WTC11 (cell line): ENCODE results near the gene MAPT.

ENCODE experiments used
- ATF3 ChIP-seq: sonication (generic); formaldehyde crosslinking; conservative IDR thresholded peaks from 2 replicates; pipeline ENCODE4 v1.8.1; 2022; ENCODE audit warnings: mild to moderate bottlenecking, missing genetic modification reagents
- CREB1 ChIP-seq: sonication (generic); formaldehyde crosslinking; IDR thresholded peaks from 2 replicates; pipeline ENCODE4 v1.8.0; 2023; ENCODE audit warnings: mild to moderate bottlenecking, missing genetic modification reagents
- FOXK1 ChIP-seq: sonication (generic); formaldehyde crosslinking; IDR thresholded peaks from 2 replicates; pipeline ENCODE4 v1.8.0; 2022; ENCODE audit warnings: mild to moderate bottlenecking, moderate library complexity, missing genetic modification reagents
- NFATC4 ChIP-seq: fragments of 250-450 bp; sonication (Bioruptor Pico); IDR thresholded peaks from 2 replicates; pipeline ENCODE4 v1.9.0; 2021; ENCODE audit warnings: mild to moderate bottlenecking
- NR3C1 ChIP-seq: sonication (generic); formaldehyde crosslinking; conservative IDR thresholded peaks from 2 replicates; pipeline ENCODE4 v1.8.1; 2023; ENCODE audit warnings: low read depth, mild to moderate bottlenecking, missing genetic modification reagents
- USF2 ChIP-seq: sonication (generic); formaldehyde crosslinking; IDR thresholded peaks from 2 replicates; pipeline ENCODE4 v1.8.1; 2023; ENCODE audit warnings: mild to moderate bottlenecking, missing genetic modification reagents, moderate library complexity
- ZBTB21 ChIP-seq: sonication (generic); formaldehyde crosslinking; IDR thresholded peaks from 2 replicates; pipeline ENCODE4 v1.8.1; 2023; ENCODE audit warnings: mild to moderate bottlenecking, missing genetic modification reagents, borderline replicate concordance
- TF ChIP-seq, protein P1 (sequence below): fragments of 200-600 bp; IDR thresholded peaks from 2 replicates; pipeline ENCODE4 v1.8.0; 2022; ENCODE audit warnings: antibody characterized with exemption
- TF ChIP-seq, protein P2 (sequence below): sonication (generic); formaldehyde crosslinking; IDR thresholded peaks from 2 replicates; pipeline ENCODE4 v1.8.0; 2023; ENCODE audit warnings: mild to moderate bottlenecking, missing genetic modification reagents

DNA sequence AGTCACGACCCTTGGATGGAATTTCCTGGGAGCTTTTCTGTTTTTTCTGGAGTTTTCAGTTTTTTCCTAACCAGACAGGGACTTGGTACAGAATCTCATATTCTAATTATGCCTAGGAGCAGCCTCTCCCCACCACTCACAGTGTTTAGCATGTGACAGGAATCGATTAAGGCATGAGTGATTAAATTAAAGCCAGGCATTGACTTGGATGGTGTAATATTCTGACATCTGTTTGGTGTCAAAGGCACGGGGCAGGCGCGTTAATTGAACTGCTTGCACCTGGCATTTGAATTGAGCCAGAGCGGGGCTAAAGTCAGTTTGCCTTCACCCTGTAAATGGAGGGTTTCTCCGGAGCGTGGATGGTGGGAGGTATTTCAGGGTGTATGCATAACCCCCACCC, 11.9 kb downstream of the MAPT start:
- TF ChIP-seq, protein P1, sequence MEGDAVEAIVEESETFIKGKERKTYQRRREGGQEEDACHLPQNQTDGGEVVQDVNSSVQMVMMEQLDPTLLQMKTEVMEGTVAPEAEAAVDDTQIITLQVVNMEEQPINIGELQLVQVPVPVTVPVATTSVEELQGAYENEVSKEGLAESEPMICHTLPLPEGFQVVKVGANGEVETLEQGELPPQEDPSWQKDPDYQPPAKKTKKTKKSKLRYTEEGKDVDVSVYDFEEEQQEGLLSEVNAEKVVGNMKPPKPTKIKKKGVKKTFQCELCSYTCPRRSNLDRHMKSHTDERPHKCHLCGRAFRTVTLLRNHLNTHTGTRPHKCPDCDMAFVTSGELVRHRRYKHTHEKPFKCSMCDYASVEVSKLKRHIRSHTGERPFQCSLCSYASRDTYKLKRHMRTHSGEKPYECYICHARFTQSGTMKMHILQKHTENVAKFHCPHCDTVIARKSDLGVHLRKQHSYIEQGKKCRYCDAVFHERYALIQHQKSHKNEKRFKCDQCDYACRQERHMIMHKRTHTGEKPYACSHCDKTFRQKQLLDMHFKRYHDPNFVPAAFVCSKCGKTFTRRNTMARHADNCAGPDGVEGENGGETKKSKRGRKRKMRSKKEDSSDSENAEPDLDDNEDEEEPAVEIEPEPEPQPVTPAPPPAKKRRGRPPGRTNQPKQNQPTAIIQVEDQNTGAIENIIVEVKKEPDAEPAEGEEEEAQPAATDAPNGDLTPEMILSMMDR = no peak
- TF ChIP-seq NFATC4 (CRISPR knock-in tag) (no peak), NR3C1 (CRISPR knock-in tag) (no peak), ATF3 (no peak), CREB1 (no peak), ZBTB21 (CRISPR knock-in tag) (no peak), USF2 (CRISPR knock-in tag) (no peak), FOXK1 (CRISPR knock-in tag) (no peak)
- TF ChIP-seq, protein P2, sequence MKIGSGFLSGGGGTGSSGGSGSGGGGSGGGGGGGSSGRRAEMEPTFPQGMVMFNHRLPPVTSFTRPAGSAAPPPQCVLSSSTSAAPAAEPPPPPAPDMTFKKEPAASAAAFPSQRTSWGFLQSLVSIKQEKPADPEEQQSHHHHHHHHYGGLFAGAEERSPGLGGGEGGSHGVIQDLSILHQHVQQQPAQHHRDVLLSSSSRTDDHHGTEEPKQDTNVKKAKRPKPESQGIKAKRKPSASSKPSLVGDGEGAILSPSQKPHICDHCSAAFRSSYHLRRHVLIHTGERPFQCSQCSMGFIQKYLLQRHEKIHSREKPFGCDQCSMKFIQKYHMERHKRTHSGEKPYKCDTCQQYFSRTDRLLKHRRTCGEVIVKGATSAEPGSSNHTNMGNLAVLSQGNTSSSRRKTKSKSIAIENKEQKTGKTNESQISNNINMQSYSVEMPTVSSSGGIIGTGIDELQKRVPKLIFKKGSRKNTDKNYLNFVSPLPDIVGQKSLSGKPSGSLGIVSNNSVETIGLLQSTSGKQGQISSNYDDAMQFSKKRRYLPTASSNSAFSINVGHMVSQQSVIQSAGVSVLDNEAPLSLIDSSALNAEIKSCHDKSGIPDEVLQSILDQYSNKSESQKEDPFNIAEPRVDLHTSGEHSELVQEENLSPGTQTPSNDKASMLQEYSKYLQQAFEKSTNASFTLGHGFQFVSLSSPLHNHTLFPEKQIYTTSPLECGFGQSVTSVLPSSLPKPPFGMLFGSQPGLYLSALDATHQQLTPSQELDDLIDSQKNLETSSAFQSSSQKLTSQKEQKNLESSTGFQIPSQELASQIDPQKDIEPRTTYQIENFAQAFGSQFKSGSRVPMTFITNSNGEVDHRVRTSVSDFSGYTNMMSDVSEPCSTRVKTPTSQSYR (CRISPR knock-in tag) = no peak
